ENCODE measurements around the gene COMMD3. TPM values are rescaled to one million over a fixed set of nuclear protein-coding genes. Genes with fewer than 3 reads are reported as not detected.

COMMD3 gene
- total and polyA plus RNA-seq, 2 of the 4 experiments (the other 2 are of a cell fraction), result 30.8 to 44.8 TPM

GRCh38 chr10:22315455-22316285, 518 bp upstream of the COMMD3 start:
- TF ChIP-seq RAD21 (IDR thresholded peaks at IDR 0.05; ENCODE audit: low read length) (no peak), FOS (IDR thresholded peaks at IDR 0.05; ENCODE audit: low read depth, low read length) (no peak), BHLHE40 (IDR thresholded peaks at IDR 0.05; ENCODE audit: low read depth, low read length) (no peak), USF2 (IDR thresholded peaks at IDR 0.05; ENCODE audit: low read depth, low read length) (no peak)
- no TSS peak for BruUV-seq (replicated peaks)
- H3K23ac ChIP-seq (ENCODE audit: low read depth, low read length), result peak overlapping the region; percentile 44; the same call in 1 of the 2 replicates
- ATAC-seq (ENCODE audit: low read depth), result peak; percentile 32
- H4K5ac ChIP-seq (ENCODE audit: low read depth, low read length), result peak overlapping the region; percentile 62
- H3K79me1 ChIP-seq (ENCODE audit: low read depth in 1 of 2, low read length in 2 of 2), result peaks cover 5 to 12% of the 10 kb centered on the region in 2 experiments
- no peaks in the 10 kb centered on the region for H3K27me3 ChIP-seq (ENCODE audit: control insufficient read depth, insufficient read depth, low read length)
- peak overlapping the region; percentile 14 to 80; a peak in 2 of 4 replicates for H4K8ac ChIP-seq (ENCODE audit: low read depth in 2 of 2, low read length in 2 of 2)
- in situ Hi-C loops (cut with MboI; ENCODE audit: low sequenced_read_pairs) (loop anchor here (10.0 to 25.0 kb wide), 3 partner anchors 311 to 803 kb away; partner anchors contain the start of gene DNAJC1), intact Hi-C loops (cut with micrococcal nuclease) (loop anchor here (1.0 to 5.0 kb wide), 4 partner anchors 86 to 818 kb away; partner anchors contain the start of genes DNAJC1 and PIP4K2A), dilution Hi-C loops (cut with HindIII; ENCODE audit: low sequenced_read_pairs, unreplicated experiment) (no loop called here)
- no peak overlapping the region for H2AK5ac ChIP-seq (ENCODE audit: low read depth, low read length)
- peak overlapping the region; percentile 55; the same call in 1 of the 2 replicates for H2BK120ac ChIP-seq (ENCODE audit: low read depth, low read length)
- ChIA-PET POLR2A (ENCODE audit: unreplicated experiment) (interaction anchor here (0.5 to 0.6 kb wide), 2 partner anchors 9 to 919 kb away, joined by 3 read pairs; no protein-coding TSS in a partner anchor), CTCF (interaction anchor here (0.6 to 1.1 kb wide), 4 partner anchors 236 to 819 kb away, joined by 3 to 4 read pairs (median 4); no protein-coding TSS in a partner anchor)
- H2AK9ac ChIP-seq (replicated peaks; ENCODE audit: low read depth, low read length, poor library complexity), result peak overlapping the region; percentile 63
- 0% methylated on average over 18 of the region's 53 CpGs; no CpG with 5 or more reads in 1 of the 2 experiments for WGBS, 2 experiments (ENCODE audit: extremely low coverage in 2 of 2, insufficient read length in 1 of 2)
- peak overlapping the region; percentile 71 for H3K14ac ChIP-seq (replicated peaks; ENCODE audit: low read depth, low read length)
- peak overlapping the region; percentile 99 for H2AFZ ChIP-seq (replicated peaks; ENCODE audit: low read length, poor library complexity)
- peak overlapping the region; percentile 70; the same call in 1 of the 2 replicates for H4K91ac ChIP-seq (ENCODE audit: insufficient read depth, low read depth, low read length)
- peak overlapping the region; percentile 92 for H3K4me2 ChIP-seq (ENCODE audit: low read depth, low read length)
- DNase-seq, result no peak
- no peak overlapping the region for H2BK15ac ChIP-seq (ENCODE audit: low read depth, low read length)
- H2BK5ac ChIP-seq (ENCODE audit: low read depth, low read length, poor library complexity, severe bottlenecking), result peak overlapping the region; percentile 68
- H3K36me3 ChIP-seq (ENCODE audit: control insufficient read depth, insufficient read depth, low read length), result no peaks in the 10 kb centered on the region
- H3K56ac ChIP-seq (ENCODE audit: extremely low read depth, insufficient read depth, low read length), result no peak overlapping the region
- H3K18ac ChIP-seq (ENCODE audit: low read depth, low read length), result peak overlapping the region; percentile 15
- no peaks in the 10 kb centered on the region for H3K9me3 ChIP-seq (ENCODE audit: control insufficient read depth, insufficient read depth, low read length)
- H3K4me1 ChIP-seq (ENCODE audit: control insufficient read depth, insufficient read depth, low read length), result no peaks in the 10 kb centered on the region
- H2BK20ac ChIP-seq (ENCODE audit: low read depth, low read length), result no peak overlapping the region
- peak overlapping the region; percentile 76 for H3K4me3 ChIP-seq (ENCODE audit: insufficient read depth, low read depth, low read length)
- H3K9ac ChIP-seq (ENCODE audit: low read depth, low read length), result peak overlapping the region; percentile 84
- H3K9me1 ChIP-seq (ENCODE audit: insufficient read depth, low read length), result no peaks in the 10 kb centered on the region; the same call in 1 of the 2 replicates
- no peaks in the 10 kb centered on the region for H4K20me1 ChIP-seq (ENCODE audit: insufficient read depth, low read length)
- peak overlapping the region; percentile 78 for H3K4ac ChIP-seq (ENCODE audit: low read depth, low read length)
- peak overlapping the region; percentile 75 for H3K27ac ChIP-seq (ENCODE audit: insufficient read depth, low read length)
